K562 (cell line): ENCODE data around the gene LGALS8. TPM values are rescaled to one million over a fixed set of nuclear protein-coding genes. Genes with fewer than 3 reads are reported as not detected.
A peak's percentile ranks its signal among the peaks of the same experiment; 100 is the strongest.

Source experiments
- ATAC-seq: fragments of 200-7000 bp; cut with Tn5 transposase; 3 replicates; pipeline ENCODE4 v1.9.1; 2020; ENCODE audit warnings: moderate library complexity
- BruUV-seq: library from RNA; stranded (reverse); fragments of 400-500 nt; replicated peaks from 2 replicates; lab custom pipeline; 2021; lab: Mats Ljungman, UMichigan
- CTCF ChIA-PET: fragments of 300-600 bp; formaldehyde crosslinking; extraction: SDS; loops from one replicate; lab custom pipeline; 2021; ENCODE audit warnings: low intra/inter-chr PET ratio; lab: Yijun Ruan, JAX
- POLR2A ChIA-PET: fragments of 300-600, 350-650 bp; sonication (Branson Sonifier 250); formaldehyde crosslinking; extraction: SDS; loops from one replicate; lab custom pipeline; 2021; ENCODE audit warnings: antibody characterized with exemption, inconsistent platforms; lab: Yijun Ruan, JAX
- DNase-seq, 4 experiments: peaks; one replicate each; pipeline versions ENCODE4 v3.0.0 to v3.0.0-alpha.2; 2011 to 2018; ENCODE audit warnings: low spot score in 3 of 4, mixed read lengths in 3 of 4; ENCODE audit errors: extremely low read depth in 1 of 4
- FAIRE-seq: peaks from 2 replicates; lab custom pipeline; 2011; peaks lifted over from hg19 to GRCh38; lab: Jason Lieb, UNC
- H2AFZ ChIP-seq: 2 replicates; pipeline ENCODE4 v1.6.0; 2011; ENCODE audit warnings: low read depth, low read length, control low read depth, inconsistent platforms
- H3K27ac ChIP-seq: fragments of 200-600 bp; 3 replicates; pipeline ENCODE4 v1.8.0; 2011; ENCODE audit warnings: low read depth, mild to moderate bottlenecking, control low read depth, inconsistent platforms, low read length, moderate library complexity, mixed read lengths; ENCODE audit errors: extremely low read depth
- H3K27me3 ChIP-seq, 2 experiments: fragments of 300-600 bp in 1 of 2; 2 replicates in 1 of 2; 3 replicates in 1 of 2; pipeline versions ENCODE4 v1.6.0 to v1.8.0; 2011; ENCODE audit warnings: inconsistent platforms in 2 of 2, low read length in 2 of 2, mild to moderate bottlenecking in 1 of 2, mixed read lengths in 1 of 2, moderate library complexity in 1 of 2; ENCODE audit not compliant: control insufficient read depth in 2 of 2, insufficient read depth in 2 of 2
- H3K36me3 ChIP-seq: fragments of 300-600 bp; 3 replicates; pipeline ENCODE4 v1.8.0; 2011; ENCODE audit warnings: mild to moderate bottlenecking, low read length, inconsistent platforms; ENCODE audit not compliant: control insufficient read depth, insufficient read depth
- H3K4me1 ChIP-seq, 2 experiments: fragments of 200-600 bp in 1 of 2; replicated peaks in 1 of 2; 2 replicates in 1 of 2; 3 replicates in 1 of 2; pipeline versions ENCODE4 v1.5.1 to v1.8.0; 2011; ENCODE audit warnings: inconsistent platforms in 2 of 2, low read length in 2 of 2, mild to moderate bottlenecking in 1 of 2, mixed read lengths in 1 of 2, moderate library complexity in 1 of 2; ENCODE audit not compliant: control insufficient read depth in 2 of 2, insufficient read depth in 2 of 2
- H3K4me2 ChIP-seq: 2 replicates; pipeline ENCODE4 v1.6.1; 2011; ENCODE audit warnings: low read length, control low read depth, inconsistent platforms, mixed read lengths; ENCODE audit not compliant: insufficient read depth
- H3K4me3 ChIP-seq: fragments of 200-600 bp; sonication (generic), shearing (Covaris generic); 2 replicates; pipeline ENCODE4 v1.5.1; 2016; ENCODE audit warnings: control low read depth, inconsistent platforms
- H3K79me2 ChIP-seq: fragments of 200-600 bp; 3 replicates; pipeline ENCODE4 v1.8.0; 2011; ENCODE audit warnings: low read length, inconsistent platforms; ENCODE audit not compliant: control insufficient read depth, insufficient read depth
- H3K9ac ChIP-seq, 2 experiments: 2 replicates each; pipeline versions ENCODE4 v1.6.0 to v1.6.1; 2011; ENCODE audit warnings: low read depth in 2 of 2, low read length in 2 of 2, control low read depth in 1 of 2, inconsistent platforms in 1 of 2, mild to moderate bottlenecking in 1 of 2, mixed read lengths in 1 of 2; ENCODE audit not compliant: insufficient read depth in 1 of 2
- H3K9me1 ChIP-seq: one replicate; pipeline ENCODE4 v1.6.0; 2011; ENCODE audit warnings: inconsistent platforms, mild to moderate bottlenecking, low read length, moderate library complexity; ENCODE audit not compliant: control insufficient read depth, insufficient read depth
- H3K9me3 ChIP-seq: replicated peaks from 2 replicates; pipeline ENCODE4 v1.5.1; 2011; ENCODE audit warnings: low read depth, low read length, inconsistent platforms; ENCODE audit not compliant: control insufficient read depth, insufficient read depth
- H4K20me1 ChIP-seq: replicated peaks from 2 replicates; pipeline ENCODE4 v1.6.1; 2011; ENCODE audit warnings: low read length, inconsistent platforms, mixed read lengths; ENCODE audit not compliant: control insufficient read depth, insufficient read depth
- BRCA1 ChIP-seq, 2 experiments: fragments of 450-650 bp in 1 of 2; sonication (generic) in 1 of 2; formaldehyde crosslinking in 1 of 2; IDR thresholded peaks; 2 replicates each; pipeline versions ENCODE4 v1.5.0 to v1.6.1; 2017 to 2020; ENCODE audit warnings: mild to moderate bottlenecking in 1 of 2, missing genetic modification reagents in 1 of 2
- EZH2 ChIP-seq: IDR thresholded peaks from 2 replicates; pipeline ENCODE4 v1.6.1; 2012; ENCODE audit warnings: low read depth, mild to moderate bottlenecking, inconsistent platforms, low read length, borderline replicate concordance
- GATA2 ChIP-seq: sonication (generic); formaldehyde crosslinking; IDR thresholded peaks from 2 replicates; pipeline ENCODE4 v1.4.0; 2020; ENCODE audit warnings: mild to moderate bottlenecking, missing genetic modification reagents
- HDAC1 ChIP-seq, 2 experiments: fragments of 450-650 bp; IDR thresholded peaks; 2 replicates each; pipeline ENCODE4 v1.6.1; 2016 to 2017; ENCODE audit warnings: inconsistent platforms in 1 of 2, mild to moderate bottlenecking in 1 of 2, moderate library complexity in 1 of 2
- HOXB6 ChIP-seq: fragments of 250-450 bp; sonication (Bioruptor Pico); IDR thresholded peaks from 2 replicates; pipeline ENCODE4 v1.5.1; 2022; ENCODE audit warnings: mild to moderate bottlenecking, borderline replicate concordance
- JUND ChIP-seq, 2 experiments: IDR thresholded peaks; 2 replicates in 1 of 2; 3 replicates in 1 of 2; pipeline ENCODE4 v1.6.1; 2011; ENCODE audit warnings: borderline replicate concordance in 2 of 2, low read depth in 2 of 2, low read length in 2 of 2, improper control_type of control experiment in 1 of 2, missing biosample characterization in 1 of 2, missing genetic modification characterization in 1 of 2, missing genetic modification reagents in 1 of 2
- MTA1 ChIP-seq: fragments of 450-650 bp; IDR thresholded peaks from 2 replicates; pipeline ENCODE4 v1.6.1; 2017; ENCODE audit warnings: borderline replicate concordance
- NFATC3 ChIP-seq: fragments of 450-650 bp; IDR thresholded peaks from 2 replicates; pipeline ENCODE4 v1.6.1; 2017; ENCODE audit warnings: mild to moderate bottlenecking
- NR4A1 ChIP-seq, 2 experiments: fragments of 250-450 bp in 1 of 2; fragments of 450-650 bp in 1 of 2; sonication (Bioruptor Pico) in 1 of 2; IDR thresholded peaks; 2 replicates each; pipeline versions ENCODE4 v1.4.0 to v1.6.1; 2016 to 2020; ENCODE audit warnings: mild to moderate bottlenecking in 2 of 2, missing compliant biosample characterization in 1 of 2, missing genetic modification characterization in 1 of 2, moderate library complexity in 1 of 2
- PHF8 ChIP-seq: fragments of 200-600 bp; sonication (generic); IDR thresholded peaks from 2 replicates; pipeline ENCODE4 v1.6.1; 2012; ENCODE audit warnings: mixed run types, mild to moderate bottlenecking, inconsistent platforms, low read length, moderate library complexity, borderline replicate concordance
- RNF2 ChIP-seq: sonication (generic); IDR thresholded peaks from 2 replicates; pipeline ENCODE4 v1.6.1; 2016
- SMAD4 ChIP-seq: fragments of 250-450 bp; sonication (Bioruptor Pico); conservative IDR thresholded peaks from 2 replicates; pipeline ENCODE4 v1.8.0; 2021; ENCODE audit warnings: inconsistent platforms, mild to moderate bottlenecking, moderate library complexity
- SMC3 ChIP-seq: conservative IDR thresholded peaks from 2 replicates; pipeline ENCODE4 v1.6.1; 2011; ENCODE audit warnings: low read depth, low read length, improper control_type of control experiment; ENCODE audit not compliant: insufficient read depth
- TCF3 ChIP-seq: sonication (generic); formaldehyde crosslinking; IDR thresholded peaks from 2 replicates; pipeline ENCODE4 v1.4.0; 2020; ENCODE audit warnings: mild to moderate bottlenecking, missing genetic modification reagents
- TEAD2 ChIP-seq: fragments of 450-650 bp; IDR thresholded peaks from 2 replicates; pipeline ENCODE4 v1.6.1; 2016; ENCODE audit warnings: missing genetic modification characterization, control low read depth, missing compliant biosample characterization
- ZNF12 ChIP-seq: sonication (generic); formaldehyde crosslinking; IDR thresholded peaks from 2 replicates; pipeline ENCODE4 v1.4.0; 2020; ENCODE audit warnings: mild to moderate bottlenecking, missing genetic modification reagents
- ZNF146 ChIP-seq: IDR thresholded peaks from one replicate; pipeline ENCODE4 v1.6.1; 2018; ENCODE audit warnings: missing compliant biosample characterization; ENCODE audit not compliant: unreplicated experiment
- ZNF583 ChIP-seq: fragments of 250-450 bp; sonication (Bioruptor Pico); IDR thresholded peaks from 2 replicates; pipeline ENCODE4 v1.4.0; 2020
- ZNF644 ChIP-seq: fragments of 200-800 bp; sonication (Bioruptor generic); IDR thresholded peaks from 2 replicates; pipeline ENCODE4 v1.6.1; 2016; ENCODE audit warnings: low read depth, missing genetic modification characterization, missing compliant biosample characterization
- WGBS: fragments of 100-300 bp; shearing (Covaris generic); methylation state at CpG from one replicate; pipeline ENCODE4 v1.1.6; 2016; ENCODE audit warnings: low coverage, mixed read lengths; ENCODE audit not compliant: insufficient coverage; ENCODE audit errors: missing lambda C conversion rate; 5-methylcytosine and 5-hydroxymethylcytosine counted together
- in situ Hi-C: fragments of 300-500 bp; cut with MboI; formaldehyde crosslinking; loops from 4 replicates; pipeline ENCODE4 v1.15.0; 2018; ENCODE audit warnings: inconsistent platforms, mixed read lengths
- intact Hi-C: fragments of 100-400 bp; cut with micrococcal nuclease; formaldehyde crosslinking; loops from 2 replicates; pipeline ENCODE4 v1.14.2; 2022
- polyA plus RNA-seq, 8 experiments: library from polyadenylated mRNA; depleted of rRNA in 4 of 8; stranded (reverse) in 5 of 8; unstranded in 3 of 8; fragments of >200 nt; fragmentation: Nextera tagmentation in 2 of 8; fragmentation: Illumina TruSeq in 1 of 8; extraction: Ambion mirVana in 2 of 8; extraction: Trizol in 1 of 8; gene quantifications; 2 replicates each; pipeline versions ENCODE4 v1.2.1 to v1.2.3, GENCODE V29; 2011 to 2014; ENCODE audit warnings: inconsistent platforms in 1 of 8, missing spikeins in 1 of 8
- total RNA-seq, 7 experiments: library from RNA; depleted of rRNA in 6 of 7; stranded (reverse); fragments of >200 nt in 6 of 7; fragmentation: Illumina TruSeq in 2 of 7; extraction: Trizol in 2 of 7; gene quantifications; 2 replicates each; pipeline versions ENCODE4 v1.2.1 to v1.2.3, GENCODE V29; 2011 to 2021; ENCODE audit warnings: low replicate concordance in 1 of 7
- TF ChIP-seq, protein P1 (sequence below): fragments of 450-650 bp; IDR thresholded peaks from 2 replicates; pipeline ENCODE4 v1.6.1; 2016; ENCODE audit warnings: mild to moderate bottlenecking

Gene LGALS8
- total and polyA plus RNA-seq, 9 of the 15 experiments (the other 6 are each of a cell fraction or from before 2014, with no cell fraction given), result 57.4 to 87.7 (median 70.3) TPM

DNA sequence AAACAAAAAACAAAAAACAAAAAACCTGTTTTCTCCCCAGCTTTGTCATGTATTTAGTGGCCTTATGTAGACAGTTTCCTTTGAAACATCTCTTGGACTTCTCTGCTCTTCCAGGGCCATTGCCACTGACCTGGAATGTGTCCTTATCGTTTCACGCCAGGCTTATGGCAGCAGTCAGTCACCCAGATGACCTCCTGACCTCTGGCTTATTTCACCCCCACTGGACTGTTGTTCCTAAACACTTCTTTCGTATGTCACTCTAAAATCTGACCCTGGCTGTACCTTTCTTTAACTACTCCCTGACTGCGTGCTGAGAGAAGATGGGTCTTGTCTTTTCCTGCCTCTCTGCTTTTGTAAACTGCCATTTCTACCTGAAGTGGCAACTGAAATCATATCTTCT, 9.1 kb downstream of the LGALS8 start:
- intact Hi-C loops, result loop anchor here (5.0 kb wide), 1 partner anchor 41 kb away; no protein-coding TSS in a partner anchor
- H3K36me3 ChIP-seq, result peaks cover 42% of the 10 kb centered on the region; the same call in 2 of the 3 replicates
- ChIA-PET POLR2A (no interaction called here), CTCF (interaction anchor here (2.2 kb wide), 1 partner anchor 429 kb away, joined by 9 read pairs; no protein-coding TSS in a partner anchor)
- no peaks in the 10 kb centered on the region for H3K27me3 ChIP-seq
- no peak overlapping the region for H3K27ac ChIP-seq
- BruUV-seq, result no TSS peak
- peaks cover 7% of the 10 kb centered on the region for H4K20me1 ChIP-seq
- H3K4me2 ChIP-seq, result peak overlapping the region; percentile 17; the same call in 1 of the 2 replicates
- ATAC-seq (peak; percentile 84), DNase-seq (peak; percentile 84 to 94 (median 86)), FAIRE-seq (peak; percentile 87)
- no peak overlapping the region for H3K4me3 ChIP-seq
- H3K4me1 ChIP-seq, result peaks cover 16 to 22% of the 10 kb centered on the region in 2 experiments; a peak in 4 of 5 replicates
- 0 out of 3 replicates have a peak, but pooled peaks cover 3% of the 10 kb centered on the region for H3K79me2 ChIP-seq
- no peaks in the 10 kb centered on the region for H3K9me3 ChIP-seq
- 1% methylated on average over 4 of the region's 4 CpGs for WGBS
- no peak overlapping the region for H2AFZ ChIP-seq
- in situ Hi-C loops, result no loop called here
- no peaks in the 10 kb centered on the region for H3K9me1 ChIP-seq
- no peak overlapping the region; a peak in 1 of 4 replicates for H3K9ac ChIP-seq
- TF ChIP-seq, protein P1, sequence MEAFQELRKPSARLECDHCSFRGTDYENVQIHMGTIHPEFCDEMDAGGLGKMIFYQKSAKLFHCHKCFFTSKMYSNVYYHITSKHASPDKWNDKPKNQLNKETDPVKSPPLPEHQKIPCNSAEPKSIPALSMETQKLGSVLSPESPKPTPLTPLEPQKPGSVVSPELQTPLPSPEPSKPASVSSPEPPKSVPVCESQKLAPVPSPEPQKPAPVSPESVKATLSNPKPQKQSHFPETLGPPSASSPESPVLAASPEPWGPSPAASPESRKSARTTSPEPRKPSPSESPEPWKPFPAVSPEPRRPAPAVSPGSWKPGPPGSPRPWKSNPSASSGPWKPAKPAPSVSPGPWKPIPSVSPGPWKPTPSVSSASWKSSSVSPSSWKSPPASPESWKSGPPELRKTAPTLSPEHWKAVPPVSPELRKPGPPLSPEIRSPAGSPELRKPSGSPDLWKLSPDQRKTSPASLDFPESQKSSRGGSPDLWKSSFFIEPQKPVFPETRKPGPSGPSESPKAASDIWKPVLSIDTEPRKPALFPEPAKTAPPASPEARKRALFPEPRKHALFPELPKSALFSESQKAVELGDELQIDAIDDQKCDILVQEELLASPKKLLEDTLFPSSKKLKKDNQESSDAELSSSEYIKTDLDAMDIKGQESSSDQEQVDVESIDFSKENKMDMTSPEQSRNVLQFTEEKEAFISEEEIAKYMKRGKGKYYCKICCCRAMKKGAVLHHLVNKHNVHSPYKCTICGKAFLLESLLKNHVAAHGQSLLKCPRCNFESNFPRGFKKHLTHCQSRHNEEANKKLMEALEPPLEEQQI, result peak; percentile 62; the same call in 1 of the 2 replicates
- TF ChIP-seq EZH2 (no peak), MTA1 (peak; percentile 74; the same call in 1 of the 2 replicates), BRCA1 (IDR thresholded peaks at IDR 0.05) (no peak), BRCA1 (CRISPR knock-in tag; IDR thresholded peaks at IDR 0.05) (no peak), PHF8 (no peak), ZNF644 (tag) (no peak), JUND (IDR thresholded peaks at IDR 0.05; ENCODE audit: borderline replicate concordance, low read depth, low read length) (peak; percentile 83), JUND (tag; IDR thresholded peaks at IDR 0.05; ENCODE audit: borderline replicate concordance, low read depth, low read length) (peak; percentile 67; the same call in 1 of the 3 replicates), TEAD2 (tag) (peak; percentile 86), TCF3 (CRISPR knock-in tag) (peak; percentile 95), ZNF12 (CRISPR knock-in tag) (no peak), NFATC3 (0 out of 2 replicates have a peak, but pooled peaks have one; percentile 66), NR4A1 (CRISPR knock-in tag; IDR thresholded peaks at IDR 0.05) (no peak), NR4A1 (tag; IDR thresholded peaks at IDR 0.05) (no peak), SMAD4 (CRISPR knock-in tag) (peak; percentile 72), ZNF583 (peak; percentile 50; the same call in 1 of the 2 replicates), HOXB6 (no peak), RNF2 (peak; percentile 36; the same call in 1 of the 2 replicates), SMC3 (no peak), GATA2 (peak; percentile 67; the same call in 1 of the 2 replicates), ZNF146 (no peak), HDAC1 (IDR thresholded peaks at IDR 0.05) (peak in 1 of 2 experiments; percentile 95; a peak in 2 of 4 replicates)
